SK-N-SH treated with all-trans-retinoic acid at 6 μM for 48 hours (cell line): Measurements from ENCODE around the gene SAPCD2.

Experiments
- ATAC-seq: fragments of 200-7000 bp; cut with Tn5 transposase; 3 replicates; pipeline ENCODE4 v1.9.1; 2020; ENCODE audit warnings: mild to moderate bottlenecking, moderate library complexity
- ARNTL ChIP-seq: fragments of 450-650 bp; formaldehyde crosslinking; IDR thresholded peaks from 2 replicates; pipeline ENCODE4 v1.5.0; 2020; ENCODE audit warnings: low read depth, mild to moderate bottlenecking, moderate library complexity, borderline replicate concordance
- BACH2 ChIP-seq: fragments of 250-450 bp; sonication (Bioruptor Pico); IDR thresholded peaks from 2 replicates; pipeline ENCODE4 v1.9.0; 2021; ENCODE audit warnings: mild to moderate bottlenecking, borderline replicate concordance
- CSDC2 ChIP-seq: fragments of 250-450 bp; sonication (Bioruptor Pico); IDR thresholded peaks from 2 replicates; pipeline ENCODE4 v1.5.0; 2020; ENCODE audit warnings: mild to moderate bottlenecking, moderate library complexity
- ESRRG ChIP-seq: fragments of 250-450 bp; sonication (Bioruptor Pico); IDR thresholded peaks from 2 replicates; pipeline ENCODE4 v1.6.1; 2021; ENCODE audit warnings: mild to moderate bottlenecking
- GLIS3 ChIP-seq: fragments of 250-450 bp; sonication (Bioruptor Pico); IDR thresholded peaks from 2 replicates; pipeline ENCODE4 v1.5.0; 2020; ENCODE audit warnings: mild to moderate bottlenecking, moderate library complexity
- ISL1 ChIP-seq: fragments of 250-450 bp; sonication (Bioruptor Pico); IDR thresholded peaks from 2 replicates; pipeline ENCODE4 v2.1.2; 2022; ENCODE audit warnings: mild to moderate bottlenecking, moderate library complexity
- PPARA ChIP-seq: fragments of 250-450 bp; sonication (Bioruptor Pico); IDR thresholded peaks from 2 replicates; pipeline ENCODE4 v1.5.0; 2020; ENCODE audit warnings: mild to moderate bottlenecking, borderline replicate concordance
- RARB ChIP-seq: fragments of 250-450 bp; sonication (Bioruptor Pico); IDR thresholded peaks from 2 replicates; pipeline ENCODE4 v1.8.0; 2021; ENCODE audit warnings: mild to moderate bottlenecking, moderate library complexity
- SNAI2 ChIP-seq: fragments of 250-450 bp; sonication (Bioruptor Pico); IDR thresholded peaks from 2 replicates; pipeline ENCODE4 v1.5.0; 2020; ENCODE audit warnings: mild to moderate bottlenecking, moderate library complexity
- TCF4 ChIP-seq: fragments of 250-450 bp; sonication (Bioruptor Pico); IDR thresholded peaks from 2 replicates; pipeline ENCODE4 v1.8.0; 2021; ENCODE audit warnings: mild to moderate bottlenecking, moderate library complexity, borderline replicate concordance
- TOX ChIP-seq: fragments of 250-450 bp; sonication (Bioruptor Pico); IDR thresholded peaks from 2 replicates; pipeline ENCODE4 v1.8.0; 2021; ENCODE audit warnings: mild to moderate bottlenecking, moderate library complexity, borderline replicate concordance
- ZC3H10 ChIP-seq: fragments of 250-450 bp; sonication (Bioruptor Pico); IDR thresholded peaks from 2 replicates; pipeline ENCODE4 v1.5.1; 2021; ENCODE audit warnings: mild to moderate bottlenecking, moderate library complexity
- ZFP30 ChIP-seq: fragments of 450-650 bp; formaldehyde crosslinking; IDR thresholded peaks from 2 replicates; pipeline ENCODE4 v1.5.0; 2022; ENCODE audit warnings: mild to moderate bottlenecking, moderate library complexity
- ZNF565 ChIP-seq: fragments of 450-650 bp; formaldehyde crosslinking; conservative IDR thresholded peaks from 2 replicates; pipeline ENCODE4 v1.5.0; 2020; ENCODE audit warnings: low read depth, mild to moderate bottlenecking, moderate library complexity
- ZNF70 ChIP-seq: fragments of 450-650 bp; formaldehyde crosslinking; IDR thresholded peaks from 2 replicates; pipeline ENCODE4 v1.5.0; 2020; ENCODE audit warnings: mild to moderate bottlenecking, moderate library complexity
- ZNF8 ChIP-seq: fragments of 450-650 bp; formaldehyde crosslinking; IDR thresholded peaks from 2 replicates; pipeline ENCODE4 v1.5.0; 2020; ENCODE audit warnings: mild to moderate bottlenecking, moderate library complexity
- TF ChIP-seq, protein P1 (sequence below): fragments of 250-450 bp; sonication (Bioruptor Pico); IDR thresholded peaks from 2 replicates; pipeline ENCODE4 v1.8.0; 2021; ENCODE audit warnings: low read depth, mild to moderate bottlenecking, moderate library complexity, borderline replicate concordance
- TF ChIP-seq, protein P2 (sequence below): fragments of 250-450 bp; sonication (Bioruptor Pico); IDR thresholded peaks from 2 replicates; pipeline ENCODE4 v1.5.0; 2020; ENCODE audit warnings: mild to moderate bottlenecking, moderate library complexity
- TF ChIP-seq, protein P3 (sequence below): fragments of 250-450 bp; sonication (Bioruptor Pico); IDR thresholded peaks from 2 replicates; pipeline ENCODE4 v1.5.1; 2020; ENCODE audit warnings: low read depth, mild to moderate bottlenecking, moderate library complexity
- TF ChIP-seq, protein P4 (sequence below): fragments of 250-450 bp; sonication (Bioruptor Pico); IDR thresholded peaks from 2 replicates; pipeline ENCODE4 v1.8.0; 2020; ENCODE audit warnings: mild to moderate bottlenecking, moderate library complexity, borderline replicate concordance

Gene SAPCD2

DNA sequence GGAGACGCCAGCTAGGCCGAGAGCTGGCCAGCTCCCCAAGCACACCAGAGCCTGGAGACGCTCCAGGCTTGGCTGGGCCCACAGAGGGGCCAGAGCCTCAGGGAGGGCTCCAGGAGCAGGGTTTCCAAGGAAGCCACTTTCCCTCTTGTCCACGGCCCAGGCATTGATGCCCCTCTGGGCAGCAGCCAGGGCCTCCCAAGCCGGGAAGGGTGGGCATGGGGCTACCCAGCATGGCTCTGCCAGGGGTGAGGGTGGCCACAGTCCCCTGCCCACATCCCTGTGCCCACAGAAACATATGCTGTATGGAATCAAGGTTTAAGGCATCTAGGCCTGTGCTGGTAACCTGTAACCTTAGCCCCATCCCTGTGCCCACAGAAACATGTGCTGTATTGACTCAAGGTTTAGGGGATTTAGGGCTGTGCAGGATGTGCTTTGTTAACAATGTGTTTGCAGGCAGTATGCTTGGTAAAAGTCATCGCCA, 45.7 kb upstream of the SAPCD2 start:
- ATAC-seq = no peak
- TF ChIP-seq, protein P1, sequence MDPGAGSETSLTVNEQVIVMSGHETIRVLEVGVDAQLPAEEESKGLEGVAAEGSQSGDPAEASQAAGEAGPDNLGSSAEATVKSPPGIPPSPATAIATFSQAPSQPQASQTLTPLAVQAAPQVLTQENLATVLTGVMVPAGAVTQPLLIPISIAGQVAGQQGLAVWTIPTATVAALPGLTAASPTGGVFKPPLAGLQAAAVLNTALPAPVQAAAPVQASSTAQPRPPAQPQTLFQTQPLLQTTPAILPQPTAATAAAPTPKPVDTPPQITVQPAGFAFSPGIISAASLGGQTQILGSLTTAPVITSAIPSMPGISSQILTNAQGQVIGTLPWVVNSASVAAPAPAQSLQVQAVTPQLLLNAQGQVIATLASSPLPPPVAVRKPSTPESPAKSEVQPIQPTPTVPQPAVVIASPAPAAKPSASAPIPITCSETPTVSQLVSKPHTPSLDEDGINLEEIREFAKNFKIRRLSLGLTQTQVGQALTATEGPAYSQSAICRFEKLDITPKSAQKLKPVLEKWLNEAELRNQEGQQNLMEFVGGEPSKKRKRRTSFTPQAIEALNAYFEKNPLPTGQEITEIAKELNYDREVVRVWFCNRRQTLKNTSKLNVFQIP (CRISPR knock-in tag) = no peak

DNA sequence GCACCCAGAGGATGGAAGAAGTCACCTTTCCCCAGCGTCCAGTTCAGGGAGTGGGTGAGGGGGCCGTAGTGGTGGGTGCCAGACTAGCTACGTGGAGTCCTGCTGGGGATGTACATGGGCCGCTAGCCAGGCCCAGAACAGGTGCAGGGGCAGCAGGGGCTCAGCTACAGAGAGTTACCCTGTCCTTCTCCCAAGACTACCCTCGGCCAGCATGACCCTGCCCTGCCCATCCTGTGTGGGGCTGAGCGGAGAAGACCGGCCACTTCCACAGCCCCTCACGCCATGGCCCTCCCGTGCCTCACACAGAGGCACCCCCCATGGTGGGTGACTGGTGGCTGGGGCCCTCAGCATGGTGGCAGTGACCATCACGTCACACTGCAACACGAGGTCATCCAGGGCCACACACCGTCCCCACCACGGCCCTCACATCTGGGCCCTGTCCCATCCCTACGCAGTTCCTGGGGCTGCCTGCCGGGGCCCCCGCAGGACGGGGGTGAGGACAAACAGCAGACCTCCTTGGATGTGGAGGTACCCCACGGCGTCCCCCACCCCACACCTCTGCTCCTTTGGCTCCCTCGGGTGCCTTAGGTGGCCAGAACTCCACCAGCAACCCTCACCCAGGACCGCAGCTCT, 45.2 kb upstream of the SAPCD2 start:
- TF ChIP-seq, protein P2, sequence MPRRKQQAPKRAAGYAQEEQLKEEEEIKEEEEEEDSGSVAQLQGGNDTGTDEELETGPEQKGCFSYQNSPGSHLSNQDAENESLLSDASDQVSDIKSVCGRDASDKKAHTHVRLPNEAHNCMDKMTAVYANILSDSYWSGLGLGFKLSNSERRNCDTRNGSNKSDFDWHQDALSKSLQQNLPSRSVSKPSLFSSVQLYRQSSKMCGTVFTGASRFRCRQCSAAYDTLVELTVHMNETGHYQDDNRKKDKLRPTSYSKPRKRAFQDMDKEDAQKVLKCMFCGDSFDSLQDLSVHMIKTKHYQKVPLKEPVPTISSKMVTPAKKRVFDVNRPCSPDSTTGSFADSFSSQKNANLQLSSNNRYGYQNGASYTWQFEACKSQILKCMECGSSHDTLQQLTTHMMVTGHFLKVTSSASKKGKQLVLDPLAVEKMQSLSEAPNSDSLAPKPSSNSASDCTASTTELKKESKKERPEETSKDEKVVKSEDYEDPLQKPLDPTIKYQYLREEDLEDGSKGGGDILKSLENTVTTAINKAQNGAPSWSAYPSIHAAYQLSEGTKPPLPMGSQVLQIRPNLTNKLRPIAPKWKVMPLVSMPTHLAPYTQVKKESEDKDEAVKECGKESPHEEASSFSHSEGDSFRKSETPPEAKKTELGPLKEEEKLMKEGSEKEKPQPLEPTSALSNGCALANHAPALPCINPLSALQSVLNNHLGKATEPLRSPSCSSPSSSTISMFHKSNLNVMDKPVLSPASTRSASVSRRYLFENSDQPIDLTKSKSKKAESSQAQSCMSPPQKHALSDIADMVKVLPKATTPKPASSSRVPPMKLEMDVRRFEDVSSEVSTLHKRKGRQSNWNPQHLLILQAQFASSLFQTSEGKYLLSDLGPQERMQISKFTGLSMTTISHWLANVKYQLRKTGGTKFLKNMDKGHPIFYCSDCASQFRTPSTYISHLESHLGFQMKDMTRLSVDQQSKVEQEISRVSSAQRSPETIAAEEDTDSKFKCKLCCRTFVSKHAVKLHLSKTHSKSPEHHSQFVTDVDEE (CRISPR knock-in tag) = no peak
- TF ChIP-seq, protein P3, sequence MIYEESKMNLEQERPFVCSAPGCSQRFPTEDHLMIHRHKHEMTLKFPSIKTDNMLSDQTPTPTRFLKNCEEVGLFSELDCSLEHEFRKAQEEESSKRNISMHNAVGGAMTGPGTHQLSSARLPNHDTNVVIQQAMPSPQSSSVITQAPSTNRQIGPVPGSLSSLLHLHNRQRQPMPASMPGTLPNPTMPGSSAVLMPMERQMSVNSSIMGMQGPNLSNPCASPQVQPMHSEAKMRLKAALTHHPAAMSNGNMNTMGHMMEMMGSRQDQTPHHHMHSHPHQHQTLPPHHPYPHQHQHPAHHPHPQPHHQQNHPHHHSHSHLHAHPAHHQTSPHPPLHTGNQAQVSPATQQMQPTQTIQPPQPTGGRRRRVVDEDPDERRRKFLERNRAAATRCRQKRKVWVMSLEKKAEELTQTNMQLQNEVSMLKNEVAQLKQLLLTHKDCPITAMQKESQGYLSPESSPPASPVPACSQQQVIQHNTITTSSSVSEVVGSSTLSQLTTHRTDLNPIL (CRISPR knock-in tag) = no peak
- TF ChIP-seq, protein P4, sequence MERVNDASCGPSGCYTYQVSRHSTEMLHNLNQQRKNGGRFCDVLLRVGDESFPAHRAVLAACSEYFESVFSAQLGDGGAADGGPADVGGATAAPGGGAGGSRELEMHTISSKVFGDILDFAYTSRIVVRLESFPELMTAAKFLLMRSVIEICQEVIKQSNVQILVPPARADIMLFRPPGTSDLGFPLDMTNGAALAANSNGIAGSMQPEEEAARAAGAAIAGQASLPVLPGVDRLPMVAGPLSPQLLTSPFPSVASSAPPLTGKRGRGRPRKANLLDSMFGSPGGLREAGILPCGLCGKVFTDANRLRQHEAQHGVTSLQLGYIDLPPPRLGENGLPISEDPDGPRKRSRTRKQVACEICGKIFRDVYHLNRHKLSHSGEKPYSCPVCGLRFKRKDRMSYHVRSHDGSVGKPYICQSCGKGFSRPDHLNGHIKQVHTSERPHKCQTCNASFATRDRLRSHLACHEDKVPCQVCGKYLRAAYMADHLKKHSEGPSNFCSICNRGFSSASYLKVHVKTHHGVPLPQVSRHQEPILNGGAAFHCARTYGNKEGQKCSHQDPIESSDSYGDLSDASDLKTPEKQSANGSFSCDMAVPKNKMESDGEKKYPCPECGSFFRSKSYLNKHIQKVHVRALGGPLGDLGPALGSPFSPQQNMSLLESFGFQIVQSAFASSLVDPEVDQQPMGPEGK (CRISPR knock-in tag) = no peak
- no peak for TF ChIP-seq ZNF8 (CRISPR knock-in tag)
- TF ChIP-seq CSDC2 (CRISPR knock-in tag) = no peak
- TF ChIP-seq TOX (CRISPR knock-in tag) = no peak
- TF ChIP-seq, protein P1 (CRISPR knock-in tag) = no peak
- TF ChIP-seq ZNF70 (CRISPR knock-in tag) = no peak
- TF ChIP-seq SNAI2 (CRISPR knock-in tag) = no peak
- TF ChIP-seq BACH2 = no peak
- no peak for TF ChIP-seq PPARA (CRISPR knock-in tag)
- ATAC-seq = no peak; the same call in 2 of the 3 replicates

DNA sequence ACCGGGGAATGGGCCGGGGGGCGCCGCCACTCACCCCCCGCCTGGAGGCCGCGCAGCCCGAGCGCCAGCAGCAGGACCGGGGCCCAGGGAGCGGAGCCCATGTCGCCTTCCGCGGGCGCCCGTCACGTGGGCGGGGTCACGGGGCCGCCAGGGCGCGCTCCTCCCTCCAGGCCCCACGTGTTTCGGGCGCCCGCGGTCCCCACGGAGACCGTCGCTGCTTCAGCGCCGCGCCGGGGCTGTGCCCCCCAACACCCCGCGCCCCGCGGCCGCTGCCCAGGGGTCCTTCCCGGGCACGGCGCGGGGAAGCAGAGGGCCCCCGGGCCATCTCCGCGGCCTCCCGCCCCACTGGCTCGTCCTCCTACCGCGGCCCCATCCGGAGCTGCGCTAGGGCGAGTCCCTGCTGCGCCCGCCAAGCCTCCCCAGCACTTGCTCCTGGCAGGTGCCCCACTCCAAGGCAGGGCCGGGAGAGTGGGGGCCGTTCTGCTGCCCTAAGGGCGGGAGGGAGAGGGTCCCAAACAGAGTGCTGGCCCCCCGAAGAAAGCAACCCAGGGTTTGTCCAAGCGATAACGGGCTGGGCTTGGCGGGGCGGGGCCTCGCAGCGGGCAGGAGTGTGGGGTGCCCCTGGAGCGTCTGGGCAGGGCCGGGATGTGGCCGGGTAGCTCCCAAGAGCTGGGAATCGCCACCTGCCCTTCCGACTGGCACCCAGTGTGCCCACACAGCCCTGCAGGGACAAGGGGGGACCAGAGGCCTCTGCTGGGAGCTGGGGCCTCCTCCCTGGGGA, 44.4 kb upstream of the SAPCD2 start, which contains the start of gene DPP7:
DPP7 (minus strand) TSS at position 121 of the 781 bp plus-strand sequence; CDS start at position 101, 20 bp downstream.
- ATAC-seq = peak; percentile 79
- TF ChIP-seq TCF4 (no peak), ISL1 (CRISPR knock-in tag) (no peak), TOX (CRISPR knock-in tag) (no peak), RARB (CRISPR knock-in tag) (no peak), SNAI2 (CRISPR knock-in tag) (no peak), PPARA (CRISPR knock-in tag) (no peak), ESRRG (CRISPR knock-in tag) (no peak), BACH2 (no peak), ZFP30 (CRISPR knock-in tag) (no peak), ZNF8 (CRISPR knock-in tag) (no peak), ZC3H10 (CRISPR knock-in tag) (no peak), ZNF565 (no peak), GLIS3 (CRISPR knock-in tag) (no peak), ARNTL (CRISPR knock-in tag) (no peak)
- TF ChIP-seq, protein P4 (CRISPR knock-in tag) = no peak
